SK-N-SH (cell line): ENCODE results near the gene USP10. TPM values are rescaled to one million over a fixed set of nuclear protein-coding genes. Genes with fewer than 3 reads are reported as not detected.
A peak's percentile ranks its signal among the peaks of the same experiment; 100 is the strongest.

Experiments used
- CTCF ChIA-PET: fragments of 300-600, 350-600 bp; formaldehyde crosslinking; extraction: SDS; loops from one replicate; lab custom pipeline; 2021; lab: Yijun Ruan, JAX
- POLR2A ChIA-PET: fragments of 350-600 bp; sonication (Branson Sonifier 250); formaldehyde crosslinking; extraction: SDS; loops from one replicate; lab custom pipeline; 2020; ENCODE audit warnings: antibody characterized with exemption, inconsistent platforms; lab: Yijun Ruan, JAX
- DNase-seq: peaks from one replicate; pipeline ENCODE4 v3.0.0; 2012
- H2AFZ ChIP-seq: fragments of 200-600 bp; sonication (generic); 2 replicates; pipeline ENCODE4 v1.8.1; 2016; ENCODE audit warnings: antibody characterized with exemption, mild to moderate bottlenecking, low read depth
- H3F3A ChIP-seq: fragments of 200-600 bp; sonication (generic); replicated peaks from 2 replicates; pipeline ENCODE3; 2016; ENCODE audit warnings: antibody characterized with exemption, mild to moderate bottlenecking; ENCODE audit not compliant: insufficient read depth
- H3K27ac ChIP-seq, 2 experiments: fragments of 200-500 bp in 1 of 2; fragments of 200-600 bp in 1 of 2; sonication (Bioruptor generic) in 1 of 2; sonication (generic), shearing (Covaris generic) in 1 of 2; 2 replicates each; pipeline versions ENCODE4 v1.5.1 to v1.6.1; 2014 to 2016; ENCODE audit warnings: low read depth in 2 of 2, inconsistent platforms in 1 of 2, low read length in 1 of 2, mild to moderate bottlenecking in 1 of 2, mixed read lengths in 1 of 2
- H3K27me3 ChIP-seq: fragments of 200-600 bp; sonication (generic), shearing (Covaris generic); 2 replicates; pipeline ENCODE4 v1.6.1; 2016; ENCODE audit warnings: mixed run types; ENCODE audit not compliant: insufficient read depth
- H3K36me3 ChIP-seq, 2 experiments: fragments of 200-500 bp in 1 of 2; fragments of 200-600 bp in 1 of 2; sonication (Bioruptor generic) in 1 of 2; sonication (generic) in 1 of 2; replicated peaks in 1 of 2; 2 replicates each; pipeline versions ENCODE3 to v1.5.1; 2014 to 2016; ENCODE audit warnings: low read length in 1 of 2, mild to moderate bottlenecking in 1 of 2; ENCODE audit not compliant: insufficient read depth in 2 of 2, control insufficient read depth in 1 of 2
- H3K4me1 ChIP-seq, 2 experiments: fragments of 200-500 bp in 1 of 2; fragments of 200-600 bp in 1 of 2; sonication (Bioruptor generic) in 1 of 2; sonication (generic), shearing (Covaris generic) in 1 of 2; 2 replicates each; pipeline versions ENCODE4 v1.5.1 to v1.6.1; 2014 to 2016; ENCODE audit warnings: low read depth in 1 of 2, low read length in 1 of 2, mixed run types in 1 of 2; ENCODE audit not compliant: insufficient read depth in 2 of 2, control insufficient read depth in 1 of 2
- H3K4me2 ChIP-seq: fragments of 200-600 bp; sonication (generic), shearing (Covaris generic); 2 replicates; pipeline ENCODE4 v1.6.1; 2017; ENCODE audit warnings: mixed run types
- H3K4me3 ChIP-seq, 2 experiments: fragments of 200-500 bp in 1 of 2; fragments of 200-600 bp in 1 of 2; sonication (Bioruptor generic) in 1 of 2; sonication (generic), shearing (Covaris generic) in 1 of 2; 2 replicates each; pipeline versions ENCODE4 v1.5.1 to v1.8.1; 2014 to 2016; ENCODE audit warnings: low read depth in 2 of 2, inconsistent platforms in 1 of 2, low read length in 1 of 2, mild to moderate bottlenecking in 1 of 2, mixed read lengths in 1 of 2, moderate library complexity in 1 of 2
- H3K79me2 ChIP-seq: fragments of 200-600 bp; sonication (generic); 2 replicates; pipeline ENCODE4 v1.8.1; 2017; ENCODE audit warnings: mild to moderate bottlenecking; ENCODE audit not compliant: insufficient read depth
- H3K9ac ChIP-seq: fragments of 200-600 bp; sonication (generic); 2 replicates; pipeline ENCODE4 v1.6.1; 2017; ENCODE audit warnings: mixed run types
- H3K9me2 ChIP-seq: fragments of 200-600 bp; sonication (generic); 2 replicates; pipeline ENCODE4 v1.6.1; 2017; ENCODE audit warnings: mixed run types
- H3K9me3 ChIP-seq: fragments of 200-600 bp; sonication (generic); 2 replicates; pipeline ENCODE4 v1.6.1; 2017; ENCODE audit warnings: mixed run types, mild to moderate bottlenecking, moderate library complexity
- H4K20me1 ChIP-seq: fragments of 200-600 bp; sonication (generic); 2 replicates; pipeline ENCODE4 v1.6.1; 2017; ENCODE audit warnings: mild to moderate bottlenecking, mixed run types; ENCODE audit not compliant: insufficient read depth
- CHD2 ChIP-seq: fragments of 150-350 bp; IDR thresholded peaks from 2 replicates; pipeline ENCODE4 v1.6.1; 2018; ENCODE audit warnings: low read length; ENCODE audit not compliant: partially characterized antibody
- CTCF ChIP-seq: fragments of 200-600 bp; sonication (generic); IDR thresholded peaks from 2 replicates; pipeline ENCODE4 v1.6.1; 2017; ENCODE audit warnings: antibody characterized with exemption, mild to moderate bottlenecking, moderate library complexity
- ELF1 ChIP-seq: IDR thresholded peaks from 2 replicates; pipeline ENCODE4 v1.4.0; 2012
- EP300 ChIP-seq, 2 experiments: IDR thresholded peaks; 2 replicates each; pipeline versions ENCODE4 v1.4.0 to v1.6.1; 2012; ENCODE audit warnings: borderline replicate concordance in 1 of 2, low read depth in 1 of 2, low read length in 1 of 2
- FOSL2 ChIP-seq: IDR thresholded peaks from 2 replicates; pipeline ENCODE4 v1.4.0; 2012; ENCODE audit warnings: low read depth, mild to moderate bottlenecking, moderate library complexity, borderline replicate concordance
- FOXJ3 ChIP-seq: sonication (generic); formaldehyde crosslinking; IDR thresholded peaks from 2 replicates; pipeline ENCODE4 v1.5.1; 2020; ENCODE audit warnings: mild to moderate bottlenecking, missing genetic modification reagents
- GATA2 ChIP-seq: sonication (generic); formaldehyde crosslinking; IDR thresholded peaks from 2 replicates; pipeline ENCODE4 v1.5.0; 2020; ENCODE audit warnings: mild to moderate bottlenecking, missing genetic modification reagents
- JUND ChIP-seq: IDR thresholded peaks from 2 replicates; pipeline ENCODE4 v1.4.0; 2012
- MAX ChIP-seq: IDR thresholded peaks from 2 replicates; pipeline ENCODE4 v1.4.0; 2012; ENCODE audit warnings: low read depth
- MXI1 ChIP-seq: IDR thresholded peaks from 2 replicates; pipeline ENCODE4 v1.6.1; 2012; ENCODE audit warnings: mild to moderate bottlenecking, low read depth, low read length, improper control_type of control experiment
- NFIC ChIP-seq: IDR thresholded peaks from 2 replicates; pipeline ENCODE4 v1.4.0; 2012; ENCODE audit warnings: borderline replicate concordance
- PBX3 ChIP-seq: IDR thresholded peaks from 2 replicates; pipeline ENCODE4; 2012
- POLR2AphosphoS5 ChIP-seq: IDR thresholded peaks from 2 replicates; pipeline ENCODE4 v1.6.1; 2012; ENCODE audit warnings: low read depth, low read length
- RCOR1 ChIP-seq: fragments of 150-350 bp; IDR thresholded peaks from 2 replicates; pipeline ENCODE4 v1.6.1; 2017; ENCODE audit warnings: antibody characterized with exemption, low read length
- REST ChIP-seq: IDR thresholded peaks from 2 replicates; pipeline ENCODE4 v1.6.1; 2012; ENCODE audit warnings: mild to moderate bottlenecking, low read depth, low read length, moderate library complexity
- RFX5 ChIP-seq: IDR thresholded peaks from 2 replicates; pipeline ENCODE4 v1.6.1; 2012; ENCODE audit warnings: mild to moderate bottlenecking, improper control_type of control experiment, low read length
- RXRA ChIP-seq: IDR thresholded peaks from 2 replicates; pipeline ENCODE4 v1.4.0; 2012; ENCODE audit warnings: low read depth, mild to moderate bottlenecking, borderline replicate concordance
- TCF12 ChIP-seq: IDR thresholded peaks from 2 replicates; pipeline ENCODE4 v1.4.0; 2012
- YY1 ChIP-seq: IDR thresholded peaks from 2 replicates; pipeline ENCODE4 v1.4.0; 2012; ENCODE audit warnings: low read depth, mild to moderate bottlenecking
- WGBS: methylation state at CpG from one replicate; pipeline ENCODE4 v1.1.6; 2017; ENCODE audit warnings: low lambda C conversion rate; 5-methylcytosine and 5-hydroxymethylcytosine counted together
- polyA plus RNA-seq, 3 experiments: library from polyadenylated mRNA; depleted of rRNA; stranded (reverse); fragments of >200 nt; gene quantifications; 2 replicates each; pipeline ENCODE4 v1.2.3, GENCODE V29; 2012

USP10 gene
- polyA plus RNA-seq, 1 of the 3 experiments (the other 2 are of a cell fraction), result 49.2 TPM

GRCh38 chr16:84720177-84720579 lies 20.4 kb downstream of the USP10 start:
- Histone ChIP-seq H3K9me2 (no peaks in the 10 kb centered on the region), H3K9me3 (no peaks in the 10 kb centered on the region), H3K27ac (peak overlapping the region; percentile 68 to 84), H2AFZ (no peak overlapping the region), H4K20me1 (peaks cover 99% of the 10 kb centered on the region), H3F3A (peaks cover 20% of the 10 kb centered on the region), H3K9ac (peak overlapping the region; percentile 19; the same call in 1 of the 2 replicates), H3K79me2 (peaks cover 100% of the 10 kb centered on the region), H3K4me2 (peak overlapping the region; percentile 75), H3K36me3 (peaks cover 2 to 11% of the 10 kb centered on the region in 2 experiments), H3K27me3 (no peaks in the 10 kb centered on the region), H3K4me1 (peaks cover 22 to 30% of the 10 kb centered on the region in 2 experiments; a peak in 3 of 4 replicates), H3K4me3 (peak overlapping the region; percentile 12 to 27; a peak in 2 of 4 replicates)
- ChIA-PET POLR2A (no interaction called here), CTCF (interaction anchor here (0.6 to 17.6 kb wide), 12 partner anchors 9 to 251 kb away, joined by 3 to 275 read pairs (median 8); partner anchors contain the start of genes COTL1 and CRISPLD2)
- peak; percentile 71 for DNase-seq
- WGBS, result 15% methylated on average over 8 of the region's 8 CpGs
- TF ChIP-seq ELF1 (no peak), TCF12 (peak; percentile 90), REST (no peak), CTCF (peak; percentile 10; the same call in 1 of the 2 replicates), JUND (no peak), PBX3 (peak; percentile 64), MXI1 (no peak), RFX5 (no peak), CHD2 (peak; percentile 42), NFIC (peak; percentile 40; the same call in 1 of the 2 replicates), MAX (no peak), GATA2 (no peak), RCOR1 (peak; percentile 74; the same call in 1 of the 2 replicates), RXRA (no peak), EP300 (IDR thresholded peaks at IDR 0.05; ENCODE audit: borderline replicate concordance in 1 of 2, low read depth in 1 of 2, low read length in 1 of 2) (peak in 1 of 2 experiments; percentile 81; a peak in 2 of 4 replicates), POLR2AphosphoS5 (peak; percentile 57), FOSL2 (no peak), FOXJ3 (CRISPR knock-in tag) (no peak), YY1 (no peak)
- TF ChIP-seq, all 33 proteins: peak for 8
